HFF-Myc (cell line): ENCODE results near the gene AUP1.
"Not testable (repeated sequence)": the region's sequence is repeated elsewhere in the genome, so short reads cannot be mapped to it uniquely, and the experiment has no call there.

Source experiments
- DNase-seq: peaks from one replicate; pipeline ENCODE4 v3.0.0-alpha.2; 2011; ENCODE audit warnings: low read depth; ENCODE audit errors: extremely low read depth
- H3K4me3 ChIP-seq: replicated peaks from 2 replicates; pipeline ENCODE4 v1.5.1; 2011; ENCODE audit warnings: low read depth, mild to moderate bottlenecking, control low read depth, low read length
- TF ChIP-seq, protein P1 (sequence below): IDR thresholded peaks from 2 replicates; pipeline ENCODE4 v1.5.1; 2012; ENCODE audit warnings: mild to moderate bottlenecking, low read depth, low read length, control low read depth; ENCODE audit errors: missing control alignments

The AUP1 gene

DNA sequence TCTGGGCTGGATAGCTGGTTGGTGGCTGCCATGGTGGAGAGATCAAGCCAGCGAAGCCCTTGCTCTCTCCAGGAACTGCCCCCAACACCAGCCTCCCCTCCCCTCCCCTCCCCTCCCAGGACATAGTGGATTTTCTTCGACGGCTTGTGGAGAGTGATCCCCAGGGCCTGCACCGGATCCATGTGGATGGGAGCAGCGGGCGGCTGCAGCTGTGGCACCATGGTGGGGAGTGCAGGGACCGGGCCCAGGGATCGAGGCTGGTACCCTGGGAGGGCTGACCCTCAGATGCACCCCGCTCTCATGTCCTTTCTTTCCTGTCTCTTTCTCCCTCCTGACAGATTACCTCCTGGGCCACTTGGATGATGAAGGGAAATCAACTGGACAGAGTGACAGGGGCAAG is 39.6 kb downstream of the AUP1 start:
- TF ChIP-seq, protein P1, sequence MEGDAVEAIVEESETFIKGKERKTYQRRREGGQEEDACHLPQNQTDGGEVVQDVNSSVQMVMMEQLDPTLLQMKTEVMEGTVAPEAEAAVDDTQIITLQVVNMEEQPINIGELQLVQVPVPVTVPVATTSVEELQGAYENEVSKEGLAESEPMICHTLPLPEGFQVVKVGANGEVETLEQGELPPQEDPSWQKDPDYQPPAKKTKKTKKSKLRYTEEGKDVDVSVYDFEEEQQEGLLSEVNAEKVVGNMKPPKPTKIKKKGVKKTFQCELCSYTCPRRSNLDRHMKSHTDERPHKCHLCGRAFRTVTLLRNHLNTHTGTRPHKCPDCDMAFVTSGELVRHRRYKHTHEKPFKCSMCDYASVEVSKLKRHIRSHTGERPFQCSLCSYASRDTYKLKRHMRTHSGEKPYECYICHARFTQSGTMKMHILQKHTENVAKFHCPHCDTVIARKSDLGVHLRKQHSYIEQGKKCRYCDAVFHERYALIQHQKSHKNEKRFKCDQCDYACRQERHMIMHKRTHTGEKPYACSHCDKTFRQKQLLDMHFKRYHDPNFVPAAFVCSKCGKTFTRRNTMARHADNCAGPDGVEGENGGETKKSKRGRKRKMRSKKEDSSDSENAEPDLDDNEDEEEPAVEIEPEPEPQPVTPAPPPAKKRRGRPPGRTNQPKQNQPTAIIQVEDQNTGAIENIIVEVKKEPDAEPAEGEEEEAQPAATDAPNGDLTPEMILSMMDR, result no peak
- DNase-seq, result no peak
- no peak overlapping the region for H3K4me3 ChIP-seq

DNA sequence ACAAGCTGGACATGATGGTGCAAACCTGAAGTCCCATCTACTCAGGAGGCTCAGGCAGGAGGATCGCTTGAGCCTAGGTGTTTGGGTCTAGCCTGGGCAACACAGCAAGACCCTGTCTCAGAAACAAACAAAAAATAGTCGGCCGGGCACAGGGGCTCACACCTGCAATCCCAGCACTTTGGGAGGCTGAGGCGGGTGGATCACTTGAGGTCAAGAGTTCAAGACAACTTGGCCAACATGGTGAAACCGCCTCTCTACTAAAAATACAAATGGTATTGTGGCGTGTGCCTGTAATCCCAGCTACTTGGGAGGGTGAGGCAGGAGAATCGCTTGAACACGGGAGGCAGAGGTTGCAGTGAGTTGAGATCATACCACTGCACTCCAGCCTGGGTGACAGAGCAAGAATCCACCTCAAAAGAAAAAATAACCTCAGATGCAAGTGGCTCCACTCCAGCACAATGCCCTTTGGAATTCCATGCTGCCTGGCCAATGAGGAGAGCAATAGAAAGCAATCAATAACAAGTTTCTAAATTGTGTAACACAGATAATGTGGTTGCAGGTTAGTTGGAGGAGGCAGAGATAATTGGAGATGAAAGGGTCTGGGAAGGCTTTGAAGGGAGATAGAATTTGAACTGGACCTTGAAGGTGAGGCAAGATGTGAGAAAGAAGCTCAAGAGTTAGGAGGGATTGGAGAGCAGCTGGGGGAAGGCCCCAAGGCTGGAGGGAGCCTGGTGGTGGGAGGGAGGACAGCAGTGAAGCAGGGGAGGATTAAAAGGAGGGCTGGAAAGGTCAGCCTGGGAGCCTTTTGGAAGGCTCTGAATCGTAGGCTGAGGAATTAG is 40.6 kb downstream of the AUP1 start:
- H3K4me3 ChIP-seq, result no peak overlapping the region
- no peak for DNase-seq
- TF ChIP-seq, protein P1, result no peak

DNA sequence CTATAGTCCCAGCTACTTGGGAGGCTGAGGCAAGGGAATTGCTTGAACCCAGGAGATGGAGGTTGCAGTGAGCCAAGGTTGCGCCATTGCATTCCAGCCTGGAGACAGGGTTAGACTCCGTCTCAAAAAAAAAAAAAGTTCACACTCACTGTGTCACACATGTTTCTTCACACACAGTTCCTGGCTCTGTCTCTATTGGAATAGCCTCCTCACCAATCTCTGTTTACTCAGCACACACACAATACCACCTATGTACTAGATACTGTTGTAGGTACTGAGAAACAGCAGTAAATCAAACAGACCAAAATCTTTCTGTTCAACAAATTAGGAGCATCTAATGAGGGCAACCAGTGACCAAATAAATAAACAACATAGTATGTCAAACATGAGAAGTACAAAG is 43.4 kb downstream of the AUP1 start:
- no peak overlapping the region for H3K4me3 ChIP-seq
- no peak for DNase-seq
- TF ChIP-seq, protein P1, result no peak

DNA sequence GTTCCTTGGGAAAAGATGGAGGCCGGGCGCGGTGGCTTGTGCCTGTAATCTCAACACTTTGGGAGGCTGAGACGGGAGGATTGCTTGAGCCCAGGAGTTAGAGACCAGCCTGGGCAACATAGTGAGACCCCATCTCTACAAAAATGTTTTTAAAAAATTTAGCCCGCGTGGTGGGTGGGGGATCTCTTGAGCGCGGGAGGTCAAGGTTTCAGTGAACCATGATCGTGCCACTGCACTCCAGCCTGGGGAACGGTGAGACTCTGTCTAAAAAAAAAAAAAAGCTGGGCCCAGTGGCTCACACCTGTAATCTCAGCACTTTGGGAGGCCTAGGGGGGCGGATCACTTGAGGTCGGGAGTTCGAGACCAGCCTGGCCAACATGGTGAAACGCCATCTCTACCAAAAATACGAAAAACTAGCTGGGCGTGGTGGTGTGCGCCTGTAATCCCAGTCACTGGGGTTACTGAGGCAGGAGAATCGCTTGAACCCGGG is 45.8 kb downstream of the AUP1 start:
- H3K4me3 ChIP-seq, result peak overlapping the region; percentile 82
- not testable (repeated sequence) for DNase-seq

DNA sequence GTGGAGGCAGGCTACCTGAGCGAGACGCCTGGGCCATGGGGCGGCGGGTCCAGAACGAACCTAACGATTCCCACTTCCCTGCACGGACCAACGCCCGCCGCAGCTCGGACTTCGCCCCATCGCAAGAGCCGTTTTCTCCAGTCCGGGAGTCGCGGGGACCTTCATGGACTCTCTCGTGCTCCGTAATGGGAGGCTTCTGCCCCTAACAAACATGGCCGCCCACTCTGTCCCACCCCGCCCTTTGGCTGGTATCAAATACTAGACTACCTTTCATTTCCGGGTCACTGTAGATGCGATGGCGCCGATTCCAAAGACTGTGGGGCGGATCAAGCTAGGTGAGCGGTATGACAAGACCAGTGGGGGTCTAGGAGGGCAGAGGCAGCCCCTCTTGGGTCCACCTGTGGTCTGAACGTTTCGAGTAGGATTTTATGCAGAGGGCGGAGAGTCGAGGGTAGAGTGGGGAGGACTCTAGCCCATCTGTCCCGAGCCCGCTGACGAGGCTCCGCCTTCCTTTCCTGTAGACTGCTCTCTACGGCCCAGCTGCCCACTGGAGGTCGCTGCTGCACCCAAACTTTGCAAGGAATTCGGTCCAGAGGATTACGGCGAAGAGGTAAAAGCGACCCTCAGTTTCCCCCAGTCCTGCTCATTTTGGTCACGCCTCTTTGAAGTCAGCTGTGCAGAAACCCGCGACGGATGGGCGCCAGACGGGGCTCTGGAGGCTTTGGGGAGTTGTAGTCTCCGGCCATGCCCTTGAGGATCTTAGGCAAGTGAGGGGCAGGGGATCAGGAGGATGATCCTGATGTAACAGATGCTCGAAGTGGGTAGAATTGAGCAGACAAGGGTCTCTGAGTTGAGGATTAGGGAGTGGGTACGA is 46.5 kb downstream of the AUP1 start, which contains the start of the genes CCDC142 and TTC31:
CCDC142 (minus strand) TSS at position 198 of the 874 bp plus-strand sequence; CDS start at position 37, 161 bp downstream.
TTC31 (plus strand) TSS at position 281 of the 874 bp plus-strand sequence; CDS start at position 296, 15 bp downstream.
- TF ChIP-seq, protein P1, result peak; percentile 92
- peak within 1 kb of the TSS; percentile 82 for H3K4me3 ChIP-seq
- peak; percentile 88 for DNase-seq

DNA sequence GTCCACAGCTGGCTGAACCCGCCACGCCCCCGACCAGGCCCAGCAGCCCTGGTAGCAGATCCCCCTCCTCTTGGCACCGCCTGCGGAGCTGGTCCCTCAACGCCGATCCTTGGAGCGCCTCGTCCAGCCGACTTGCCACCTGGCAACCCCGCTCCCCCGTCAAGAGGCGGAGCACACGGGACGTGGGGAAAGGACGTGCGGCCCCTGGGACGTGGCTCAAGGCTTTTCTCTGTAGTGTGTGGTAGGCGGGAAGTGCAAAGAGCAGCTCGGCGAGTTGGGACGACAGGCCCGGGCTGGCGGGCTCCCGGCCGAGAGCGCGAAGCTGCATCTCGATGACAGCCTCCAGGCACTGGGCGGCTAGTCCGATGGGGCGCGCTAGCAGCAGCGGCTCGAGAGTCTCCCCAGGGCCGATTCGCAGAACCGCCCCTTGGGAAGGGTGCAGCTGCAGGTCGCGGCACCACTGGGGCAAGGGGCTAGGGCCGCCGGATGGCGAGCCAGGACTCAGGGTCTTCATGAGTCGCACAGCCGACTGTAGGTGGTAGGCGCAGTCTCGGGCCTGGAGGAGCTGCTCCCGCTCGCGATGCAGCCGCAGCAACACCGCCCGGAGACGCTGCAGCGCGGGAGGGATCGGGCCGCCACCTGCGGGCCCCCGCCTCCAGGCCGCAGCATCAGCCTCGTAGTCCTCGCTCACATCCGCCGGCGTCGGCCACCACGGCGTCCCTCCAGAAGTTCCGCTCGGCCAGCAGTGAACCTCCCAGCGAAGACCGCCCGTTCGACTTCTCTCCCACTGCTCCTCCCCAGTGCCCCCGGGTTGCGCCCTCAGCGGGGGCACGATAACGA is 47.3 kb downstream of the AUP1 start:
- TF ChIP-seq, protein P1, result no peak
- H3K4me3 ChIP-seq, result peak overlapping the region; percentile 82
- no peak for DNase-seq
